ENCODE results near the gene C11orf68.

DNA sequence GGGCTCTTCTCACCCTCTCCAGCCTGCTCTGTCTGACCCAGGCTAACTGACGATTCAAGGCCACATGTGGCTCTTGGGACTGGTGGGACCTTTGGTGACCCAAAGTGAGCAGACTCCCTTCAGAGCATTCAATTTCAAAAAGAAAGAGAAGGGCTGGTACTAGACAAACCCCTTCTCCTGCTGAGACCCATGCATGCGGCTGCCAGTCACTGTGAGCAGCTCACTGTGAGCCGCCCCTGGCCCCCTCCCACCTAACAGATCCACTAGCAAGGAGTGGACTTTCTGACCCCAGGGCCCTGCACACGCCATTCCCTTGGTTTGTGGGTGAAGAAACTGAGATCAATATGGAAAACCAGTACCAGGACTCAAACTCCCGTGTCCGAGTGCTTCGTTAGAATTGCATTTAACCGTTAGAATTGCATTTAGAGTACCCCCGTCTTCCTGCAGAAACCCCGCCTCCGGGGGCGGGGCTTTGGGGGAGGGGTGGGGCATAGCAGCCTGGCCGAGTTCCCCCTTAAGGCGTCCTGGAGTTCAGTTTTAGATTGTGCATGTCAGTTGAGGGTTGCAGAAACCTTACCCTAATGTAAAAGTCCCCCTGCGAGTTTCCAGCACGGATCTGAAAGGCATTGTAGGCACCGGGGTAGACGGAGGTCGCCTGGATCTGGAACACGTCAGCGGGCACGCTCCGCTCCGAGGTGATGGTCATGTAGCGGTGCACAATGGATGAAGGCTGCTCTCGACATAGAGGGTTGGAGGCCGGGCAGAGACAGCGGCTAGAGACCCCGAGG, 51.4 kb downstream of the C11orf68 start:
- TF ChIP-seq, protein P1, sequence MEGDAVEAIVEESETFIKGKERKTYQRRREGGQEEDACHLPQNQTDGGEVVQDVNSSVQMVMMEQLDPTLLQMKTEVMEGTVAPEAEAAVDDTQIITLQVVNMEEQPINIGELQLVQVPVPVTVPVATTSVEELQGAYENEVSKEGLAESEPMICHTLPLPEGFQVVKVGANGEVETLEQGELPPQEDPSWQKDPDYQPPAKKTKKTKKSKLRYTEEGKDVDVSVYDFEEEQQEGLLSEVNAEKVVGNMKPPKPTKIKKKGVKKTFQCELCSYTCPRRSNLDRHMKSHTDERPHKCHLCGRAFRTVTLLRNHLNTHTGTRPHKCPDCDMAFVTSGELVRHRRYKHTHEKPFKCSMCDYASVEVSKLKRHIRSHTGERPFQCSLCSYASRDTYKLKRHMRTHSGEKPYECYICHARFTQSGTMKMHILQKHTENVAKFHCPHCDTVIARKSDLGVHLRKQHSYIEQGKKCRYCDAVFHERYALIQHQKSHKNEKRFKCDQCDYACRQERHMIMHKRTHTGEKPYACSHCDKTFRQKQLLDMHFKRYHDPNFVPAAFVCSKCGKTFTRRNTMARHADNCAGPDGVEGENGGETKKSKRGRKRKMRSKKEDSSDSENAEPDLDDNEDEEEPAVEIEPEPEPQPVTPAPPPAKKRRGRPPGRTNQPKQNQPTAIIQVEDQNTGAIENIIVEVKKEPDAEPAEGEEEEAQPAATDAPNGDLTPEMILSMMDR (IDR thresholded peaks at IDR 0.05; ENCODE audit: insufficient read depth, low read depth, low read length) = no peak
- TF ChIP-seq EZH2 (IDR thresholded peaks at IDR 0.05; ENCODE audit: insufficient read depth, low read length) = no peak
